ENCODE results near the gene TAF4. TPM values are rescaled to one million over a fixed set of nuclear protein-coding genes. Genes with fewer than 3 reads are reported as not detected.

TAF4 gene
- total RNA-seq, 4 donors from 2014 or later, result 7.7 to 16.0 (median 10.7) TPM

DNA sequence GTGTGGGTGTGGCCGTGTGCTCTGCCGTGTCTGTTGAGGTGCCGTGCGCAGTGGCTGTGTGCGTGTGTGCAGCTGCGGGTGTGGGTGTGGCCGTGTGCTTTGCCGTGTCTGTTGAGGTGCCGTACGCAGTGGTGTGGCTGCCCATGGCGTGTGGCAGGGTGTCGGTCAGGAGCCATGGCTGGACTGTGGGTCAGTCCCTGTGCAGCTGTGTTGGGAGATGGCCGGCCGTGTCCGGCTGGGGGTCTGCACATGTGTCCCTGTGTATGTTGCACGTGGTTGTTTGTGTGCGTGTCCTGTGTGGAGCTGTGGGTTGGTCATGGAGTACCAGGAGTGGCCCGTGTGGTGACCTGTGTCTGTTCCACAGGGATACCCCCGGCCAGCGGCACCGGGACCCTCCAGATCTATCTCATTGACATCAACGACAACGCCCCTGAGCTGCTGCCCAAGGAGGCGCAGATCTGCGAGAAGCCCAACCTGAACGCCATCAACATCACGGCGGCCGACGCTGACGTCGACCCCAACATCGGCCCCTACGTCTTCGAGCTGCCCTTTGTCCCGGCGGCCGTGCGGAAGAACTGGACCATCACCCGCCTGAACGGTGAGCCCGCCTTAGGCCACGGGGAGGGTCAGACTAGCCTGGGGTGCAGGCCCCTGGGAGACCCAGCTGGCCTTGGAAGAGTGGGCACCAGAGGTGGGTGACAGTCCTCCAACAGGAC, 137.7 kb downstream of the TAF4 start:
- TF ChIP-seq, protein P1, sequence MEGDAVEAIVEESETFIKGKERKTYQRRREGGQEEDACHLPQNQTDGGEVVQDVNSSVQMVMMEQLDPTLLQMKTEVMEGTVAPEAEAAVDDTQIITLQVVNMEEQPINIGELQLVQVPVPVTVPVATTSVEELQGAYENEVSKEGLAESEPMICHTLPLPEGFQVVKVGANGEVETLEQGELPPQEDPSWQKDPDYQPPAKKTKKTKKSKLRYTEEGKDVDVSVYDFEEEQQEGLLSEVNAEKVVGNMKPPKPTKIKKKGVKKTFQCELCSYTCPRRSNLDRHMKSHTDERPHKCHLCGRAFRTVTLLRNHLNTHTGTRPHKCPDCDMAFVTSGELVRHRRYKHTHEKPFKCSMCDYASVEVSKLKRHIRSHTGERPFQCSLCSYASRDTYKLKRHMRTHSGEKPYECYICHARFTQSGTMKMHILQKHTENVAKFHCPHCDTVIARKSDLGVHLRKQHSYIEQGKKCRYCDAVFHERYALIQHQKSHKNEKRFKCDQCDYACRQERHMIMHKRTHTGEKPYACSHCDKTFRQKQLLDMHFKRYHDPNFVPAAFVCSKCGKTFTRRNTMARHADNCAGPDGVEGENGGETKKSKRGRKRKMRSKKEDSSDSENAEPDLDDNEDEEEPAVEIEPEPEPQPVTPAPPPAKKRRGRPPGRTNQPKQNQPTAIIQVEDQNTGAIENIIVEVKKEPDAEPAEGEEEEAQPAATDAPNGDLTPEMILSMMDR (IDR thresholded peaks at IDR 0.05; ENCODE audit: low read depth), result no peak

DNA sequence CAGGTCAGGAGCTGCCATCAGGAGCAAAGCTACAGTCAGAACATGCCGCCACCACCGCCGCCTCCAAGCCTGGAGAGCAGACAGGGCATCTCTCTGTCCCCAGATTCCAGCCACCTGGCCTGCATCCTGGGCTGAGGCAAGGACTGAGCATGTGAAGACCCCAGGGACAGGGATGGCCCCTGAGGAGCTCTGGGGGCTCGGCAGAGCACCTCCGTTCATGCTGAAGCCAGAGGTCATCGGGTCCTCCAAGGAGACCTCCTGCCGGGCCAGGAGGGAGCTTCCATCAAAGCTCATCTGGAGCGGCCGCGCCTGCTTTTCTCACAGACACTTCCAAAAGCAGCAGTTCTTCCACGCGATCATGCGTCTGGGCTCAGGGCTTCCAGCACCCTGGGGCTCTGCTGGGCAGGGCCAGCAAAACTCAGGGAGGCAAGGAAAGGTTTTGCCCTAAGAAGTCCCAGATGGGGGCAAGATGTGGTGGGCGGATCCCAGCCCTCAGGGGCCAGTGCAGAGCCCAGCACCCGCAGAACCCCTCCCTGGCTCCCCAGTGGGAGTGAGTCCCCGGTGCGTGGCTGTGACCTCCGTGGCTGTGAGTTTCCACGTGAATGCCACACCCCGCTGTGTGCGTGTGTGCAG, 138.4 kb downstream of the TAF4 start:
- TF ChIP-seq, protein P1 (IDR thresholded peaks at IDR 0.05; ENCODE audit: low read depth), result no peak

DNA sequence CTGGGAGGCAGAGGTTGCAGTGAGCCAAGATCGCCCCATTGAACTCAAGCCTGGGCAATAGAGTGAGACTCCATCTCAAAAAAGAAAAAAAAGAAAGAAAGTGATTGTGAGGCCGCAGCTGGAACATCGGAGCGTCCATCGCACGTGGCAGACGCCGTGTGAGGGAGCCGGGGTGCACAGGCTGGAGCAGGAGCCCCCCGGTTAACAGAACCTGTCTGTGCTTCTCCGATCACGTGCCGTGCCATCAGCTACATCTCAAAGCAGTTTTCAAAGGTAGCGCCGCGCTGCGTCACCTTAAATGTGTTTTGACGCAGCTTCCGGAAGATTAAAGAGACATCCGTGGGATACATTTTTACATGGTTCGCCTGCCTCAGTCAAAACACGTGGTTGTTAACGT, 138.9 kb downstream of the TAF4 start:
- TF ChIP-seq, protein P1 (IDR thresholded peaks at IDR 0.05; ENCODE audit: low read depth), result no peak

DNA sequence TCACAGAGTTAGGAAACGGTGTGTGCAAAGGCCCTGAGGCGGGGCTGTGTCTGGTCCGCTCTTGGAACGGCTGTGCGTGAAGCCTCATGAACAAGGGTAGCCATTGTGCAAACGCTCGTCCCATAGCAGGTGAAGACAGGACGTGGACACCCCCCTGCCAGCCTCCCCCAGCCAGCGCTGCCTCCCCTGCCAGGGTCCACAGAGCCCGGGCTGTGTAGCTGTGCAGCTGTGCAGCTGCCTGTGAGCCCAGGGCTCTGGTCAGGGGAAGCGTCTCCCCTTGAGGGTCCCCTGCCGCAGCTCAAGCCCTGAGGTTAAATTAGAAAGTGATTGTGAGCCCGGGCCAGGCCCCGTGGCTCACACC, 139.4 kb downstream of the TAF4 start:
- TF ChIP-seq, protein P1 (IDR thresholded peaks at IDR 0.05; ENCODE audit: low read depth), result no peak

DNA sequence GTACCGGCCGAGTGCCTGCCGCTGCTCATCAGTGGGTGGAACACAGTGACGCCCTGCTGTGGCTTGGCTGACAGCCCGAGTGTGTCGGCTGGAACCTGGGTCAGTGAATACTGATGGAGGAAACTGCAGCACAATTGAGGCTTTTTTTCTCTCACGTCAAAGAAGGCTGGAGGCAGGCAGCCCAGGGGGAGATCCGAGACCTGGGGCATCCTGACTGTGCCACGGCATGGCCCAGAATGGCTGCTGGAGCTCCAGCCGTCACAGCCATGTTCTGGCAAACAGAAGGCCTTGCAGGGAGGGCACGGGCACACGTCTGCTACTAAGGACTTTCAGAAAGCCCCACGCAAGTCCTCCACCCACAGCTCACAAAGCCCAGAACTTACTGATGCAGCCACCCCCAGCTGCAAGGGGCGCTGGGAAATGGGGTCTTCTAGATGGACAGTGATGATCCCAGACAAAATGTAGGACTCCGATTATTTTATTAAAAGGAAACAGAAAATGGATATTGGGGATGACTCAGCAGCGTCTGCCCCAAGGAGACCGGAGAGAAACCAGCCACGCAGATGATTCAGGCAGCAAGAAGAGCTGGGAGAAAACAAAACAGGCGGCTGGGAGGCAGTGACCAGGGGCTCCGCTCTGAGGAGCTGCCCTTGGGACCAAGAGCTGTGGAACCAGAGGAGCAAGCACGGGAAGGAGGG, 140.0 kb downstream of the TAF4 start:
- TF ChIP-seq, protein P1 (IDR thresholded peaks at IDR 0.05; ENCODE audit: low read depth), result no peak

DNA sequence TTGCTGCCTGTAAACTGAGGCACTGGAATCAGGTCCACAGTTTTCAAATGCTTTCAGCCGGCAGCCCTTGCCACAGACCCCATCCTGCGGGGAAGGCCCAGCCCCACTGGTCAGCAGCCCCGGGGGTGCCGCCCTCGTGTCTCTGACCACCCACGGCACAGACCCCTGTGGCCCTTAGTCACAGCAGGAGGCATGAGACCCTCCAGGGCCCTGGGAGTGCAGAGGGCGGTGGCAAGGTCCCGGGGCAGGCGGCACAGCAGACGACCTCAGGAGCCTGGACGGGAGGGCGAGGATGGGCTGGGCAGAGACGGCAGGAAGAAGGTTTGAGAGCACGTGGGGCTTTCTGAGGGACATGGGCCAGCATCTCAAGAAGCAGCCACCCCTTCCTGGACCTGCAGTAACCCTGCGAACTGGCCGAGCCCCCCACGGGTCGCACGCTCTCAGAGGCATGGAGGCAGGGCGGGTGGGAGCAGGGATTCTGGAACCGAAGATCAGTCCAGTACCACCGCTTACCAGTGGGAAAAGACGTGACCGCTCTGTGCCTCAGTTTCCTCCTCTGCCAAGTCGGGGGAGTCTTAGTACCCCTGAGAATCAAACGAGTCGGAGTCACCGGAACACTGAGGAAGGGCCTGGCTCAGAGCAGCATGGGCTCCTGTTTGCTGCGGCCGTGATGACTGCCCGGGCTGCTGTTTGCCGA, 140.7 kb downstream of the TAF4 start:
- TF ChIP-seq, protein P1 (IDR thresholded peaks at IDR 0.05; ENCODE audit: low read depth), result no peak

Small RNA genes lying within 50 kb of the gene (small RNA-seq; reads per million reads assigned to genes)
- not detected for gene MIR3195

Other genes starting within 250 kb of the TAF4 start
- gene LSM14B, start 56.6 kb upstream of the TAF4 start, total RNA-seq, result 10 to 100 TPM; 18.3 to 33.0 (median 20.1) TPM
- gene PSMA7, start 77.5 kb upstream of the TAF4 start, total RNA-seq, result 100 to 1,000 TPM; 299 to 630 (median 399) TPM
- 10 to 100 TPM; 10.3 to 18.3 (median 12.9) TPM for gene SS18L1, start 77.9 kb upstream of the TAF4 start, total RNA-seq
- 10 to 100 TPM; 17.0 to 26.1 (median 22.6) TPM for gene MTG2, start 117.1 kb upstream of the TAF4 start, total RNA-seq
- not detected for gene HRH3, start 154.4 kb upstream of the TAF4 start, total RNA-seq
- gene OSBPL2, start 172.6 kb upstream of the TAF4 start, total RNA-seq, result 10 to 100 TPM; 25.3 to 43.1 (median 27.6) TPM
- gene ADRM1, start 237.1 kb upstream of the TAF4 start, total RNA-seq, result 100 to 1,000 TPM in 2 of 4 donors, 10 to 100 TPM in 2; 78.5 to 141 (median 101) TPM